Keratinocyte (primary cell): Measurements from ENCODE around the gene THRB. TPM values are rescaled to one million over a fixed set of nuclear protein-coding genes. Genes with fewer than 3 reads are reported as not detected.

Experiments used
- DNase-seq: peaks from one replicate; pipeline ENCODE4 v3.0.0-alpha.2; 2011; ENCODE audit warnings: low read depth, missing footprints, low spot score
- FAIRE-seq: peaks from 2 replicates; lab custom pipeline; 2011; peaks lifted over from hg19 to GRCh38; lab: Jason Lieb, UNC
- H2AFZ ChIP-seq: 2 replicates; pipeline ENCODE4 v1.6.0; 2012; ENCODE audit warnings: low read length, control low read depth, inconsistent platforms; ENCODE audit not compliant: control insufficient read depth
- H3K27ac ChIP-seq: 2 replicates; pipeline ENCODE4 v1.5.1; 2011; ENCODE audit warnings: low read length; ENCODE audit not compliant: control insufficient read depth, insufficient read depth
- H3K27me3 ChIP-seq: 3 replicates; pipeline ENCODE4 v1.6.0; 2011; ENCODE audit warnings: low read length; ENCODE audit not compliant: control insufficient read depth, insufficient read depth; ENCODE audit errors: extremely low read depth
- H3K36me3 ChIP-seq, 2 experiments: 2 replicates in 1 of 2; 3 replicates in 1 of 2; pipeline ENCODE4 v1.5.1; 2011; ENCODE audit warnings: low read length in 2 of 2, mild to moderate bottlenecking in 1 of 2; ENCODE audit not compliant: control insufficient read depth in 2 of 2, insufficient read depth in 2 of 2; ENCODE audit errors: extremely low read depth in 1 of 2
- H3K4me1 ChIP-seq: 3 replicates; pipeline ENCODE4 v1.5.1; 2011; ENCODE audit warnings: low read length; ENCODE audit not compliant: control insufficient read depth, insufficient read depth; ENCODE audit errors: extremely low read depth
- H3K4me2 ChIP-seq: 3 replicates; pipeline ENCODE4 v1.6.0; 2011; ENCODE audit warnings: low read depth, low read length; ENCODE audit not compliant: control insufficient read depth, insufficient read depth; ENCODE audit errors: extremely low read depth
- H3K4me3 ChIP-seq, 3 experiments: fragments of 200-600 bp in 1 of 3; sonication (generic) in 1 of 3; 2 replicates in 2 of 3; 3 replicates in 1 of 3; pipeline ENCODE4 v1.5.1; 2011 to 2016; ENCODE audit warnings: low read length in 3 of 3, mild to moderate bottlenecking in 3 of 3, control low read depth in 2 of 3, inconsistent platforms in 1 of 3, low read depth in 1 of 3, mixed read lengths in 1 of 3, mixed run types in 1 of 3, moderate library complexity in 1 of 3; ENCODE audit not compliant: control insufficient read depth in 2 of 3, insufficient read depth in 2 of 3; ENCODE audit errors: extremely low read depth in 1 of 3
- H3K79me2 ChIP-seq: 2 replicates; pipeline ENCODE4 v1.6.0; 2012; ENCODE audit warnings: low read length; ENCODE audit not compliant: control insufficient read depth, insufficient read depth
- H3K9ac ChIP-seq: 3 replicates; pipeline ENCODE4 v1.6.0; 2011; ENCODE audit warnings: low read length; ENCODE audit not compliant: control insufficient read depth, insufficient read depth; ENCODE audit errors: extremely low read depth
- H3K9me1 ChIP-seq: 3 replicates; pipeline ENCODE4 v1.6.0; 2011; ENCODE audit warnings: low read length; ENCODE audit not compliant: control insufficient read depth, insufficient read depth; ENCODE audit errors: extremely low read depth
- H3K9me3 ChIP-seq: 2 replicates; pipeline ENCODE4 v1.5.1; 2012; ENCODE audit warnings: low read depth, low read length; ENCODE audit not compliant: control insufficient read depth
- H4K20me1 ChIP-seq: 3 replicates; pipeline ENCODE4 v1.6.0; 2011; ENCODE audit warnings: low read length; ENCODE audit not compliant: control insufficient read depth, insufficient read depth; ENCODE audit errors: extremely low read depth
- CTCF ChIP-seq, 3 experiments: IDR thresholded peaks in 1 of 3; conservative IDR thresholded peaks in 1 of 3; optimal IDR thresholded peaks in 1 of 3; 2 replicates in 2 of 3; 3 replicates in 1 of 3; pipeline versions ENCODE3 to v1.5.1; 2011; ENCODE audit warnings: low read length in 3 of 3, mild to moderate bottlenecking in 3 of 3, moderate library complexity in 2 of 3, control low read depth in 1 of 3, inconsistent platforms in 1 of 3; ENCODE audit not compliant: insufficient read depth in 2 of 3; ENCODE audit errors: extremely low read depth in 1 of 3
- EZH2 ChIP-seq: IDR thresholded peaks from one replicate; pipeline ENCODE4 v1.6.1; 2012; ENCODE audit warnings: inconsistent platforms, mild to moderate bottlenecking, low read length, moderate library complexity
- dilution Hi-C: fragments of 300-500 bp; cut with MboI; formaldehyde crosslinking; loops from one replicate; pipeline ENCODE4 v1.7.0; 2020; ENCODE audit warnings: low sequenced_read_pairs; ENCODE audit not compliant: extremely low pct_ligation_motif_present
- polyA plus RNA-seq, 5 experiments: library from polyadenylated mRNA; depleted of rRNA in 3 of 5; stranded (reverse) in 3 of 5; stranded (forward) in 1 of 5; unstranded in 1 of 5; fragments of >200 nt; gene quantifications; 1 replicate in 1 of 5; 2 replicates in 3 of 5; 3 replicates in 1 of 5; pipeline versions ENCODE4 v1.2.1 to v1.2.3, GENCODE V29; 2011 to 2012; ENCODE audit warnings: missing spikeins in 2 of 5, low read depth in 1 of 5, low replicate concordance in 1 of 5

THRB gene
- polyA plus RNA-seq, 1 donor (not counting 4 experiments of a cell fraction or from before 2014, with no cell fraction given) = 2.6 TPM

DNA sequence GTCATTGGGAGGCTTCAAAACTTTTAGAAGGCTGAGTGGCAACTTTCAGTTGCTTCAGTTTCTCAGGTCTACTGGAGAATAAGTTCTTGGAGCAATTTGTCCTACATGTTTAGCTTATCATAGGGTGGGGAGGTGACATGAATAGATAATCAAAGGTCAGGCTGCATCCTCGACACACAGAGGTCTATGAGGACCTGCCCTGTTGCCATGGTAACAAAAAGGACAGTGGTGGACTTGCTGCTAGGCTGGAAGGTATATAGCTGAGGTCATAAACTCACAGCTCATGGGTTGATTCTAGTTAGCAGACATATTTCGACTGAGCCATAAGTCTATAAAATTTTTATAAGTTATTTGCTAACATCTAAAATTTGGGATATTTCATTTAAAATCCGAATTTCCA, 267.0 kb downstream of the THRB start:
- H3K79me2 ChIP-seq = no peaks in the 10 kb centered on the region
- H3K9me3 ChIP-seq = no peaks in the 10 kb centered on the region
- H3K4me1 ChIP-seq = peaks cover 5% of the 10 kb centered on the region
- H3K36me3 ChIP-seq = no peaks in the 10 kb centered on the region
- no peak overlapping the region for H3K4me2 ChIP-seq
- no peak overlapping the region for H3K9ac ChIP-seq
- DNase-seq (no peak), FAIRE-seq (no peak)
- no peaks in the 10 kb centered on the region for H4K20me1 ChIP-seq
- H3K27ac ChIP-seq = no peak overlapping the region
- no peaks in the 10 kb centered on the region for H3K27me3 ChIP-seq
- no peak overlapping the region for H3K4me3 ChIP-seq
- dilution Hi-C loops = no loop called here
- H2AFZ ChIP-seq = no peak overlapping the region
- no peak for TF ChIP-seq EZH2
- TF ChIP-seq CTCF (optimal IDR thresholded peaks at IDR 0.05 in 1 of 3, IDR thresholded peaks at IDR 0.05 in 1 of 3, conservative IDR thresholded peaks at IDR 0.05 in 1 of 3; ENCODE audit: extremely low read depth in 1 of 3, insufficient read depth in 2 of 3, low read length in 3 of 3) = no peak
- H3K9me1 ChIP-seq = no peaks in the 10 kb centered on the region

- H3K4me1 ChIP-seq = peaks cover 18% of the 10 kb centered on the region
- DNase-seq = no peak
- TF ChIP-seq CTCF (optimal IDR thresholded peaks at IDR 0.05 in 1 of 3, IDR thresholded peaks at IDR 0.05 in 1 of 3, conservative IDR thresholded peaks at IDR 0.05 in 1 of 3; ENCODE audit: extremely low read depth in 1 of 3, insufficient read depth in 2 of 3, low read length in 3 of 3) = no peak
- TF ChIP-seq EZH2 = no peak
- no peak overlapping the region for H3K4me2 ChIP-seq
- no peaks in the 10 kb centered on the region for H4K20me1 ChIP-seq
- no peaks in the 10 kb centered on the region for H3K79me2 ChIP-seq
- H3K9ac ChIP-seq = no peak overlapping the region
- no peaks in the 10 kb centered on the region for H3K9me1 ChIP-seq
- H3K9me3 ChIP-seq = no peaks in the 10 kb centered on the region
- dilution Hi-C loops = no loop called here
- no peaks in the 10 kb centered on the region for H3K27me3 ChIP-seq
- H2AFZ ChIP-seq = no peak overlapping the region
- no peak for FAIRE-seq
- no peak overlapping the region for H3K27ac ChIP-seq
- H3K4me3 ChIP-seq = no peak overlapping the region
- H3K36me3 ChIP-seq = no peaks in the 10 kb centered on the region
Measured at GRCh38 chr3:24226397-24226796, 268.3 kb downstream of the THRB start.
